PC-3 (cell line): ENCODE measurements around the gene GBA2. TPM values are rescaled to one million over a fixed set of nuclear protein-coding genes. Genes with fewer than 3 reads are reported as not detected.
A peak's percentile ranks its signal among the peaks of the same experiment; 100 is the strongest.

Experiments used
- ATAC-seq: fragments of 200-7000 bp; cut with Tn5 transposase; 2 replicates; pipeline ENCODE4 v1.9.1; 2020; ENCODE audit warnings: mild to moderate bottlenecking, moderate library complexity
- BruUV-seq: library from RNA; stranded (reverse); fragments of 400-500 nt; replicated peaks from 2 replicates; lab custom pipeline; 2021; lab: Mats Ljungman, UMichigan
- CTCF ChIA-PET: fragments of 300-600 bp; sonication (Branson Sonifier 250); formaldehyde crosslinking; loops from one replicate; lab custom pipeline; 2022; ENCODE audit warnings: antibody characterized with exemption; lab: Charles Lee
- POLR2A ChIA-PET: fragments of 300-600 bp; sonication (Branson Sonifier 250); formaldehyde crosslinking; loops from one replicate; lab custom pipeline; 2022; ENCODE audit warnings: antibody characterized with exemption; ENCODE audit not compliant: unreplicated experiment; lab: Charles Lee
- DNase-seq: peaks from one replicate; pipeline ENCODE4 v3.0.0-alpha.2; 2015
- H2AFZ ChIP-seq: fragments of 300-600 bp; sonication (generic); 2 replicates; pipeline ENCODE4 v1.6.0; 2016; ENCODE audit warnings: antibody characterized with exemption, low read length
- H3F3A ChIP-seq: fragments of 300-600 bp; sonication (generic); one replicate; pipeline ENCODE4 v1.6.0; 2017; ENCODE audit warnings: antibody characterized with exemption, low read length, control low read depth, mild to moderate bottlenecking; ENCODE audit not compliant: unreplicated experiment
- H3K27ac ChIP-seq: fragments of 300-600 bp; sonication (generic); 2 replicates; pipeline ENCODE4 v1.5.1; 2016; ENCODE audit warnings: mild to moderate bottlenecking, low read length
- H3K27me3 ChIP-seq: fragments of 300-600 bp; sonication (generic); 2 replicates; pipeline ENCODE4 v1.6.1; 2016; ENCODE audit warnings: low read length, mixed read lengths
- H3K36me3 ChIP-seq: fragments of 300-600 bp; sonication (generic); 2 replicates; pipeline ENCODE4 v1.6.1; 2016; ENCODE audit warnings: low read depth, mixed run types, low read length, mixed read lengths
- H3K4me1 ChIP-seq: fragments of 300-600 bp; sonication (generic); 2 replicates; pipeline ENCODE4 v1.5.1; 2016; ENCODE audit warnings: low read length; ENCODE audit not compliant: insufficient read depth
- H3K4me2 ChIP-seq: fragments of 300-600 bp; sonication (generic); 2 replicates; pipeline ENCODE4 v1.6.0; 2016; ENCODE audit warnings: low read length
- H3K4me3 ChIP-seq: fragments of 300-600 bp; sonication (generic); 2 replicates; pipeline ENCODE4 v1.5.1; 2016; ENCODE audit warnings: mild to moderate bottlenecking, low read length, mixed read lengths
- H3K79me2 ChIP-seq: fragments of 300-600 bp; sonication (generic); 2 replicates; pipeline ENCODE4 v1.6.1; 2017; ENCODE audit warnings: low read length, mixed read lengths
- H3K9ac ChIP-seq: fragments of 300-600 bp; sonication (generic); 2 replicates; pipeline ENCODE4 v1.6.0; 2016; ENCODE audit warnings: mild to moderate bottlenecking, low read length
- H3K9me2 ChIP-seq: fragments of 300-600 bp; sonication (generic); replicated peaks from 2 replicates; pipeline ENCODE4 v1.6.1; 2016; ENCODE audit warnings: mixed run types, low read length, mixed read lengths
- H3K9me3 ChIP-seq: fragments of 300-600 bp; sonication (generic); 2 replicates; pipeline ENCODE4 v1.6.1; 2016; ENCODE audit warnings: low read length, mixed read lengths
- H4K20me1 ChIP-seq: fragments of 300-600 bp; sonication (generic); 2 replicates; pipeline ENCODE4 v1.6.1; 2016; ENCODE audit warnings: low read length, mixed read lengths
- CTCF ChIP-seq: fragments of 300-600 bp; sonication (generic); conservative IDR thresholded peaks from 2 replicates; pipeline ENCODE4 v1.5.1; 2017; ENCODE audit warnings: antibody characterized with exemption, low read depth, mild to moderate bottlenecking, low read length
- EZH2 ChIP-seq: fragments of 300-600 bp; sonication (generic); IDR thresholded peaks from one replicate; pipeline ENCODE4 v1.6.1; 2017; ENCODE audit warnings: antibody characterized with exemption, mild to moderate bottlenecking, low read length; ENCODE audit not compliant: unreplicated experiment
- EZH2phosphoT487 ChIP-seq: fragments of 300-600 bp; sonication (generic); IDR thresholded peaks from 2 replicates; pipeline ENCODE4 v1.6.1; 2018; ENCODE audit warnings: mild to moderate bottlenecking, antibody characterized with exemption, low read length, borderline replicate concordance
- intact Hi-C: fragments of 100-400 bp; cut with micrococcal nuclease; formaldehyde crosslinking; loops from 2 replicates; pipeline ENCODE4 v1.9.0; 2023
- total RNA-seq: library from RNA; depleted of rRNA; stranded (reverse); fragments of >200 nt; gene quantifications from 2 replicates; pipeline ENCODE4 v1.2.3, GENCODE V29; 2014

Gene GBA2
- total RNA-seq, 1 experiment from 2014 or later: 81.7 TPM

GRCh38 chr9:35745569-35745968 lies 3.5 kb downstream of the GBA2 start:
- POLR2A ChIA-PET: no interaction called here
- Histone ChIP-seq H3K4me2 (peak overlapping the region; percentile 98), H4K20me1 (peaks cover 29% of the 10 kb centered on the region), H3K27me3 (no peaks in the 10 kb centered on the region), H3K36me3 (peaks cover 27% of the 10 kb centered on the region; the same call in 1 of the 2 replicates), H3K79me2 (peaks cover 70% of the 10 kb centered on the region), H3K9me3 (no peaks in the 10 kb centered on the region), H3K4me1 (peaks cover 22% of the 10 kb centered on the region), H2AFZ (no peak overlapping the region), H3K9me2 (no peaks in the 10 kb centered on the region), H3K4me3 (peak overlapping the region; percentile 95), H3K27ac (no peak overlapping the region), H3K9ac (peak overlapping the region; percentile 91; the same call in 1 of the 2 replicates), H3F3A (no peaks in the 10 kb centered on the region)
- no TSS peak for BruUV-seq
- no peak for TF ChIP-seq CTCF
- no peak for TF ChIP-seq EZH2phosphoT487
- ATAC-seq (no peak), DNase-seq (no peak)
- CTCF ChIA-PET: interaction anchor here (1.0 kb wide), 1 partner anchor 45 kb away, joined by 3 read pairs; no protein-coding TSS in a partner anchor
- intact Hi-C loops: no loop called here

- Histone ChIP-seq H3K4me2 (no peak overlapping the region), H3K9ac (no peak overlapping the region), H3K4me1 (peaks cover 13% of the 10 kb centered on the region), H3K79me2 (peaks cover 57% of the 10 kb centered on the region), H3K27ac (no peak overlapping the region), H3K27me3 (no peaks in the 10 kb centered on the region), H3K4me3 (no peak overlapping the region), H3K9me3 (no peaks in the 10 kb centered on the region), H3K9me2 (no peaks in the 10 kb centered on the region), H4K20me1 (peaks cover 29% of the 10 kb centered on the region), H3K36me3 (peaks cover 35% of the 10 kb centered on the region; the same call in 1 of the 2 replicates), H2AFZ (no peak overlapping the region), H3F3A (no peaks in the 10 kb centered on the region)
- no TSS peak for BruUV-seq
- DNase-seq: no peak
- TF ChIP-seq EZH2phosphoT487 (no peak), CTCF (no peak), EZH2 (no peak)
- no peak for ATAC-seq
- POLR2A ChIA-PET: no interaction called here
- CTCF ChIA-PET: no interaction called here
- intact Hi-C loops: no loop called here
Observed at GRCh38 chr9:35743880-35744518, 5.0 kb downstream of the GBA2 start.

GRCh38 chr9:35743452-35743851 lies 5.6 kb downstream of the GBA2 start:
- no TSS peak for BruUV-seq
- no peaks in the 10 kb centered on the region for H3K27me3 ChIP-seq
- peaks cover 29% of the 10 kb centered on the region for H4K20me1 ChIP-seq
- no peak for DNase-seq
- ChIA-PET CTCF (no interaction called here), POLR2A (no interaction called here)
- no peak for TF ChIP-seq EZH2phosphoT487
- no peak for TF ChIP-seq EZH2
- TF ChIP-seq CTCF: no peak
- no peaks in the 10 kb centered on the region for H3F3A ChIP-seq
- H3K4me1 ChIP-seq: peaks cover 13% of the 10 kb centered on the region
- no peak for ATAC-seq
- peaks cover 52% of the 10 kb centered on the region for H3K79me2 ChIP-seq
- no peak overlapping the region for H3K27ac ChIP-seq
- H2AFZ ChIP-seq: no peak overlapping the region
- H3K4me3 ChIP-seq: no peak overlapping the region
- H3K9me2 ChIP-seq: no peaks in the 10 kb centered on the region
- intact Hi-C loops: no loop called here
- H3K9me3 ChIP-seq: no peaks in the 10 kb centered on the region
- no peak overlapping the region for H3K9ac ChIP-seq
- H3K36me3 ChIP-seq: peaks cover 40% of the 10 kb centered on the region; the same call in 1 of the 2 replicates
- no peak overlapping the region for H3K4me2 ChIP-seq
